MM.1S (cell line): ENCODE data around the gene SNAI3.

Experiments
- CTCF ChIP-seq: fragments of 300-600 bp; sonication (generic); IDR thresholded peaks from 2 replicates; pipeline ENCODE4 v1.5.1; 2016; ENCODE audit warnings: antibody characterized with exemption, low read length, mixed read lengths
- EZH2 ChIP-seq: fragments of 300-600 bp; sonication (generic); optimal IDR thresholded peaks from 2 replicates; pipeline ENCODE3; 2017; ENCODE audit warnings: low read depth, mild to moderate bottlenecking, antibody characterized with exemption, low read length, mixed read lengths
- EZH2phosphoT487 ChIP-seq: fragments of 300-600 bp; sonication (generic); IDR thresholded peaks from 2 replicates; pipeline ENCODE4 v1.6.1; 2018; ENCODE audit warnings: antibody characterized with exemption, low read length

GRCh38 chr16:88687676-88688012 lies 1.3 kb upstream of the SNAI3 start:
- no peak for TF ChIP-seq CTCF
- TF ChIP-seq EZH2, result no peak
- TF ChIP-seq EZH2phosphoT487, result no peak
